GM12874 (cell line): ENCODE results near the gene AXDND1.

Experiments used
- TF ChIP-seq, protein P1 (sequence below): IDR thresholded peaks from 2 replicates; pipeline ENCODE4 v1.5.1; 2011; ENCODE audit warnings: low read depth, mild to moderate bottlenecking, control low read depth, low read length, moderate library complexity; ENCODE audit not compliant: insufficient read depth

The AXDND1 gene

DNA sequence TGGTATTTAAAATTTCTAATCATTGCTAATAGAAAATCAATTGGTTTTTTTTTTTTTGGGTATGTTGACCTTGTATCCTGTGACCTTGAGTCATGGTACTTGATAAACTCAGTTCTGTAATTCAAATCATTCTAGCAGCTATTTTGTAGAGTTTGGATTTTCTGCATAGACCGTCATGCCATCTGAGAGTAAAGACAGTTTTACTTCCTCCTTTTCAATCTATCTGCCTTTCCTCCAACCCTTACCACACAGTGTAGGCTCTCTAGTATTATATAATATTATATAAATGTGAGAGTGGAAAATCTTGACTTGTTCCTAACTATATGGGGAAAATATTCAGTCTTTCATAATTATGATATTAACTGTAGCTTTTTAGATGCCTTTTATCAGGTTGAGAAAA, 232.9 kb downstream of the AXDND1 start:
- TF ChIP-seq, protein P1, sequence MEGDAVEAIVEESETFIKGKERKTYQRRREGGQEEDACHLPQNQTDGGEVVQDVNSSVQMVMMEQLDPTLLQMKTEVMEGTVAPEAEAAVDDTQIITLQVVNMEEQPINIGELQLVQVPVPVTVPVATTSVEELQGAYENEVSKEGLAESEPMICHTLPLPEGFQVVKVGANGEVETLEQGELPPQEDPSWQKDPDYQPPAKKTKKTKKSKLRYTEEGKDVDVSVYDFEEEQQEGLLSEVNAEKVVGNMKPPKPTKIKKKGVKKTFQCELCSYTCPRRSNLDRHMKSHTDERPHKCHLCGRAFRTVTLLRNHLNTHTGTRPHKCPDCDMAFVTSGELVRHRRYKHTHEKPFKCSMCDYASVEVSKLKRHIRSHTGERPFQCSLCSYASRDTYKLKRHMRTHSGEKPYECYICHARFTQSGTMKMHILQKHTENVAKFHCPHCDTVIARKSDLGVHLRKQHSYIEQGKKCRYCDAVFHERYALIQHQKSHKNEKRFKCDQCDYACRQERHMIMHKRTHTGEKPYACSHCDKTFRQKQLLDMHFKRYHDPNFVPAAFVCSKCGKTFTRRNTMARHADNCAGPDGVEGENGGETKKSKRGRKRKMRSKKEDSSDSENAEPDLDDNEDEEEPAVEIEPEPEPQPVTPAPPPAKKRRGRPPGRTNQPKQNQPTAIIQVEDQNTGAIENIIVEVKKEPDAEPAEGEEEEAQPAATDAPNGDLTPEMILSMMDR: no peak

DNA sequence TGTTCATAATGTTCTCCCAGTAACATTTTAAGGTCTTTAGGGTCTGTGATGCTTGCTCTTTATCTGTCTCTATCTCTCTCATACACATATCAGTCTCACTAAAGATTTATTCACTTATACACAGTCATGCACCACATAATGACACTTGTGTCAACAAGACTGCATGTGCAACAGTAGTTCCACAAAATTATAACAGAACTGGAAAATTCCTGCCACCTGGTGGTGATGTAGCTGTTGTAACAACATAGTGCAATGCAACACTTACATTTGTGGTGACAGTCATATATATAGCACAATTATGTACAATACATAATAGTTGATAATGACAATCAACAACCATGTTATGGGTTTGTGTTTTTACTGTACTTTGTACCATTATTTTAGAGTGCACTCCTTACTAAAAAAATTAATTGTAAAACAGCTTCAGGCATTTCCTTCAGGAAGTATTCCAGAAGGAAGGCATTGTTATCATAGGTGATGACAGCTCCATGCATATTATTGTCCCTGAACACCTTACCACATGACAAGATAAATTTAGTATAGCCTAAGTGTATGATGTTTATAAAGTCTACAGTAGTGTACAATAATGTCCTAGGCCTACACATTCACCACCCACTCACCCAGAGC, 234.0 kb downstream of the AXDND1 start:
- TF ChIP-seq, protein P1: peak; percentile 22; the same call in 1 of the 2 replicates

DNA sequence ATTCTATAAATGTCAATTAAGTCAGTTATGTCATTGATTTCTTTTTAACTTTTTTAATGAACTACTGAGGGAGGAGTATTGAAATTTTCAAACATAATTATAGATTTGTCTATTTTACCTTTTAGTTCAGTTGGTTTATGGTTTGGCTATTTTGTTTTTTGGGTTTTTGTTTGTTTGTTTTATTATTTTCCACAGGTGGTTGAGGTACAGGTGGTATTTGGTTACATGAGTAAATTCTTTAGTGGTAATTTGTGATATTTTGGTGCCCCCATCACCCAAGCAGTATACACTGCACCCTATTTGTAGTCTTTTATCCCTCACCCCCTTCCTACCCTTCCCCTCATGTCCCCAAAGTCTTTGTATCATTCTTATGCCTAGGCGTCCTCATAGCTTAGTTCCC, 235.3 kb downstream of the AXDND1 start:
- TF ChIP-seq, protein P1: no peak
